H9 (cell line): Measurements from ENCODE around the gene DAPK1. TPM values are rescaled to one million over a fixed set of nuclear protein-coding genes. Genes with fewer than 3 reads are reported as not detected.

Experiments
- DNase-seq: peaks from one replicate; pipeline ENCODE4 v3.0.0-alpha.2; 2017
- H2AFZ ChIP-seq: one replicate; pipeline ENCODE4 v1.6.1; 2013; ENCODE audit warnings: mild to moderate bottlenecking, low read length, control low read depth, moderate library complexity
- H2AK5ac ChIP-seq: 2 replicates; pipeline ENCODE4 v1.6.1; 2013; ENCODE audit warnings: low read length, control low read depth, mixed read lengths; ENCODE audit not compliant: insufficient read length
- H2BK120ac ChIP-seq: one replicate; pipeline ENCODE4 v1.6.1; 2013; ENCODE audit warnings: low read depth, mild to moderate bottlenecking, low read length, control low read depth, inconsistent platforms; ENCODE audit not compliant: poor library complexity, severe bottlenecking
- H2BK12ac ChIP-seq: 2 replicates; pipeline ENCODE4 v1.6.1; 2013; ENCODE audit warnings: low read length, control low read depth, mixed read lengths, low read depth; ENCODE audit not compliant: insufficient read length
- H2BK15ac ChIP-seq: 2 replicates; pipeline ENCODE4 v1.6.1; 2013; ENCODE audit warnings: low read depth, low read length, control low read depth
- H2BK20ac ChIP-seq: one replicate; pipeline ENCODE4 v1.6.1; 2013; ENCODE audit warnings: low read depth, mild to moderate bottlenecking, low read length, control low read depth, inconsistent platforms; ENCODE audit not compliant: poor library complexity, severe bottlenecking
- H2BK5ac ChIP-seq: 2 replicates; pipeline ENCODE4 v1.6.1; 2013; ENCODE audit warnings: low read length, control low read depth, mixed read lengths; ENCODE audit not compliant: insufficient read length
- H3K14ac ChIP-seq: 2 replicates; pipeline ENCODE4 v1.6.1; 2013; ENCODE audit warnings: low read length, control low read depth; ENCODE audit not compliant: insufficient read depth
- H3K18ac ChIP-seq: 2 replicates; pipeline ENCODE4 v1.6.1; 2013; ENCODE audit warnings: low read depth, mild to moderate bottlenecking, mixed read lengths, low read length, control low read depth; ENCODE audit not compliant: insufficient read length
- H3K23ac ChIP-seq: 2 replicates; pipeline ENCODE4 v1.6.1; 2013; ENCODE audit warnings: low read length, control low read depth, mixed read lengths, low read depth; ENCODE audit not compliant: insufficient read length
- H3K23me2 ChIP-seq: 2 replicates; pipeline ENCODE4 v1.6.1; 2013; ENCODE audit warnings: low read depth, mild to moderate bottlenecking, mixed read lengths, low read length, control low read depth; ENCODE audit not compliant: insufficient read length, poor library complexity, severe bottlenecking
- H3K27ac ChIP-seq: 2 replicates; pipeline ENCODE4 v1.5.1; 2013; ENCODE audit warnings: low read length, control low read depth, mixed read lengths, low read depth; ENCODE audit not compliant: insufficient read length
- H3K27me3 ChIP-seq: 2 replicates; pipeline ENCODE4 v1.6.1; 2013; ENCODE audit warnings: low read length, control low read depth, inconsistent platforms; ENCODE audit not compliant: insufficient read depth
- H3K4ac ChIP-seq: 2 replicates; pipeline ENCODE4 v1.6.1; 2013; ENCODE audit warnings: low read depth, mild to moderate bottlenecking, control low read depth, inconsistent platforms, low read length, moderate library complexity
- H3K4me1 ChIP-seq: 2 replicates; pipeline ENCODE4 v1.6.1; 2013; ENCODE audit warnings: low read length, control low read depth, inconsistent platforms; ENCODE audit not compliant: insufficient read depth
- H3K4me2 ChIP-seq: 2 replicates; pipeline ENCODE4 v1.6.1; 2013; ENCODE audit warnings: low read length, control low read depth, mixed read lengths; ENCODE audit not compliant: insufficient read length, insufficient read depth
- H3K56ac ChIP-seq: 2 replicates; pipeline ENCODE4 v1.6.1; 2013; ENCODE audit warnings: low read depth, mild to moderate bottlenecking, mixed read lengths, low read length, control low read depth; ENCODE audit not compliant: insufficient read length
- H3K79me1 ChIP-seq: 2 replicates; pipeline ENCODE4 v1.6.1; 2013; ENCODE audit warnings: low read depth, mild to moderate bottlenecking, moderate library complexity, low read length, control low read depth, inconsistent platforms; ENCODE audit not compliant: insufficient read depth, poor library complexity, severe bottlenecking
- H3K79me2 ChIP-seq: 2 replicates; pipeline ENCODE4 v1.6.1; 2013; ENCODE audit warnings: low read length, control low read depth, inconsistent platforms; ENCODE audit not compliant: insufficient read depth
- H3K9ac ChIP-seq: 2 replicates; pipeline ENCODE4 v1.6.1; 2013; ENCODE audit warnings: low read length, control low read depth, mixed read lengths; ENCODE audit not compliant: insufficient read length; ENCODE audit errors: extremely low read depth
- H3K9me3 ChIP-seq: one replicate; pipeline ENCODE4 v1.6.1; 2013; ENCODE audit warnings: low read depth, low read length, inconsistent platforms; ENCODE audit not compliant: control insufficient read depth
- H3T11ph ChIP-seq: one replicate; pipeline ENCODE4 v1.6.1; 2013; ENCODE audit warnings: mild to moderate bottlenecking, low read length, control low read depth, inconsistent platforms
- H4K20me1 ChIP-seq: one replicate; pipeline ENCODE4 v1.6.1; 2013; ENCODE audit not compliant: control insufficient read depth, insufficient read length, insufficient read depth
- H4K5ac ChIP-seq: 2 replicates; pipeline ENCODE4 v1.6.1; 2013; ENCODE audit warnings: low read depth, mild to moderate bottlenecking, mixed read lengths, low read length, control low read depth; ENCODE audit not compliant: insufficient read length
- H4K8ac ChIP-seq: replicated peaks from 2 replicates; pipeline ENCODE4 v1.6.1; 2013; ENCODE audit warnings: low read length, control low read depth, mixed read lengths, low read depth; ENCODE audit not compliant: insufficient read length
- H4K91ac ChIP-seq: 2 replicates; pipeline ENCODE4 v1.6.1; 2013; ENCODE audit warnings: low read depth, mild to moderate bottlenecking, moderate library complexity, mixed read lengths, low read length, control low read depth; ENCODE audit not compliant: insufficient read length
- H3K27ac Mint-ChIP-seq, 3 experiments: 2 replicates in 2 of 3; 3 replicates in 1 of 3; pipeline ENCODE4 v1.8.0; 2020 to 2021; ENCODE audit warnings: mixed read lengths in 3 of 3, mild to moderate bottlenecking in 1 of 3, moderate library complexity in 1 of 3
- H3K27me3 Mint-ChIP-seq: 2 replicates; pipeline ENCODE4 v1.8.0; 2021; ENCODE audit warnings: low read depth, mild to moderate bottlenecking, moderate library complexity, mixed read lengths
- H3K36me3 Mint-ChIP-seq, 3 experiments: 2 replicates in 2 of 3; 3 replicates in 1 of 3; pipeline ENCODE4 v1.8.0; 2020 to 2021; ENCODE audit warnings: low read depth in 3 of 3, mixed read lengths in 3 of 3; ENCODE audit not compliant: insufficient read depth in 1 of 3
- H3K4me1 Mint-ChIP-seq, 2 experiments: 2 replicates each; pipeline ENCODE4 v1.8.0; 2020; ENCODE audit warnings: mixed read lengths in 2 of 2
- H3K4me3 Mint-ChIP-seq, 2 experiments: 2 replicates in 1 of 2; 3 replicates in 1 of 2; pipeline ENCODE4 v1.8.0; 2020 to 2021; ENCODE audit warnings: mild to moderate bottlenecking in 2 of 2, mixed read lengths in 2 of 2, moderate library complexity in 1 of 2
- H3K9me3 Mint-ChIP-seq, 2 experiments: 2 replicates in 1 of 2; 3 replicates in 1 of 2; pipeline ENCODE4 v1.8.0; 2020; ENCODE audit warnings: mild to moderate bottlenecking in 2 of 2, mixed read lengths in 2 of 2, moderate library complexity in 1 of 2
- WGBS: extraction: QIAGEN DNeasy Blood & Tissue Kit; methylation state at CpG from one replicate; pipeline ENCODE4 v1.1.7; 2013; ENCODE audit warnings: missing lambda C conversion rate, low lambda C conversion rate, mixed read lengths; ENCODE audit not compliant: insufficient read length; ENCODE audit errors: extremely low coverage; 5-methylcytosine and 5-hydroxymethylcytosine counted together
- total RNA-seq: library from RNA; stranded (reverse); gene quantifications from 2 replicates; pipeline ENCODE4 v1.2.1, GENCODE V29; 2021
- TF ChIP-seq, protein P1 (sequence below): fragments of 200-600 bp; sonication (generic); conservative IDR thresholded peaks from 3 replicates; pipeline ENCODE4 v1.8.0; 2021; ENCODE audit warnings: antibody characterized with exemption, mild to moderate bottlenecking

DAPK1 gene
- total RNA-seq, 1 experiment from 2014 or later = 79.4 TPM

GRCh38 chr9:87606841-87607521 is 109.3 kb downstream of the DAPK1 start:
- Histone ChIP-seq H3T11ph (no peak overlapping the region), H3K18ac (no peak overlapping the region), H3K23ac (no peak overlapping the region), H3K79me2 (no peaks in the 10 kb centered on the region; the same call in 1 of the 2 replicates), H3K4ac (no peak overlapping the region), H3K27me3 (no peaks in the 10 kb centered on the region), H4K8ac (no peak overlapping the region), H3K79me1 (no peaks in the 10 kb centered on the region), H3K4me1 (no peaks in the 10 kb centered on the region; the same call in none of the 2 replicates), H2BK5ac (no peak overlapping the region), H3K4me2 (no peak overlapping the region), H2BK20ac (no peak overlapping the region), H2AFZ (no peak overlapping the region), H4K5ac (no peak overlapping the region), H4K20me1 (no peaks in the 10 kb centered on the region), H3K27ac (no peak overlapping the region), H3K56ac (no peak overlapping the region), H2BK120ac (no peak overlapping the region), H3K9ac (no peak overlapping the region), H3K23me2 (no peaks in the 10 kb centered on the region), H2BK15ac (no peak overlapping the region), H4K91ac (no peak overlapping the region), H2BK12ac (no peak overlapping the region), H3K14ac (no peak overlapping the region), H2AK5ac (no peak overlapping the region), H3K9me3 (no peaks in the 10 kb centered on the region)
- WGBS = no CpG with 5 or more reads among the region's 3 CpGs
- Mint-ChIP-seq H3K27me3 (no peaks in the 10 kb centered on the region), H3K36me3 (peaks cover 40 to 47% (median 40%) of the 10 kb centered on the region in 3 experiments; a peak in 6 of 7 replicates), H3K4me3 (no peak overlapping the region), H3K27ac (peak overlapping the region in 2 of 3 experiments; percentile 78 to 80; a peak in 2 of 7 replicates), H3K4me1 (peaks cover 44 to 48% of the 10 kb centered on the region in 2 experiments), H3K9me3 (no peaks in the 10 kb centered on the region)
- DNase-seq = no peak
- TF ChIP-seq, protein P1, sequence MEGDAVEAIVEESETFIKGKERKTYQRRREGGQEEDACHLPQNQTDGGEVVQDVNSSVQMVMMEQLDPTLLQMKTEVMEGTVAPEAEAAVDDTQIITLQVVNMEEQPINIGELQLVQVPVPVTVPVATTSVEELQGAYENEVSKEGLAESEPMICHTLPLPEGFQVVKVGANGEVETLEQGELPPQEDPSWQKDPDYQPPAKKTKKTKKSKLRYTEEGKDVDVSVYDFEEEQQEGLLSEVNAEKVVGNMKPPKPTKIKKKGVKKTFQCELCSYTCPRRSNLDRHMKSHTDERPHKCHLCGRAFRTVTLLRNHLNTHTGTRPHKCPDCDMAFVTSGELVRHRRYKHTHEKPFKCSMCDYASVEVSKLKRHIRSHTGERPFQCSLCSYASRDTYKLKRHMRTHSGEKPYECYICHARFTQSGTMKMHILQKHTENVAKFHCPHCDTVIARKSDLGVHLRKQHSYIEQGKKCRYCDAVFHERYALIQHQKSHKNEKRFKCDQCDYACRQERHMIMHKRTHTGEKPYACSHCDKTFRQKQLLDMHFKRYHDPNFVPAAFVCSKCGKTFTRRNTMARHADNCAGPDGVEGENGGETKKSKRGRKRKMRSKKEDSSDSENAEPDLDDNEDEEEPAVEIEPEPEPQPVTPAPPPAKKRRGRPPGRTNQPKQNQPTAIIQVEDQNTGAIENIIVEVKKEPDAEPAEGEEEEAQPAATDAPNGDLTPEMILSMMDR = no peak
